OCI-LY7 (cell line): Measurements from ENCODE around the gene SNX10. TPM values are rescaled to one million over a fixed set of nuclear protein-coding genes. Genes with fewer than 3 reads are reported as not detected.

Experiments
- BruUV-seq: library from RNA; stranded (reverse); fragments of 400-500 nt; replicated peaks from 2 replicates; lab custom pipeline; 2021; lab: Mats Ljungman, UMichigan
- CTCF ChIA-PET: fragments of 300-600 bp; sonication (Branson Sonifier 250); formaldehyde crosslinking; loops from one replicate; lab custom pipeline; 2022; ENCODE audit warnings: antibody characterized with exemption; ENCODE audit not compliant: unreplicated experiment; lab: Charles Lee
- POLR2A ChIA-PET: fragments of 300-600 bp; sonication (Branson Sonifier 250); formaldehyde crosslinking; loops from one replicate; lab custom pipeline; 2022; ENCODE audit warnings: antibody characterized with exemption; lab: Charles Lee
- DNase-seq: peaks from one replicate; pipeline ENCODE4 v3.0.0-alpha.2; 2015; ENCODE audit warnings: low spot score
- H2AFZ ChIP-seq: fragments of 200-600 bp; sonication (generic), shearing (Covaris generic); 2 replicates; pipeline ENCODE4 v1.6.1; 2014; ENCODE audit warnings: mild to moderate bottlenecking, antibody characterized with exemption, low read length, moderate library complexity
- H3K27ac ChIP-seq: fragments of 200-600 bp; sonication (generic); 2 replicates; pipeline ENCODE4 v1.5.1; 2014; ENCODE audit warnings: mixed run types, low read depth, mild to moderate bottlenecking, moderate library complexity, low read length, inconsistent platforms; ENCODE audit not compliant: poor library complexity, severe bottlenecking
- H3K36me3 ChIP-seq: fragments of 200-600 bp; sonication (generic); 2 replicates; pipeline ENCODE4 v1.6.1; 2014; ENCODE audit warnings: mild to moderate bottlenecking, antibody characterized with exemption, low read length, moderate library complexity, mixed read lengths; ENCODE audit not compliant: insufficient read depth
- H3K4me1 ChIP-seq: fragments of 200-600 bp; sonication (generic); 2 replicates; pipeline ENCODE4 v1.5.1; 2014; ENCODE audit warnings: mild to moderate bottlenecking, low read length; ENCODE audit not compliant: insufficient read depth, poor library complexity, severe bottlenecking
- H3K4me2 ChIP-seq: fragments of 200-600 bp; sonication (generic); 2 replicates; pipeline ENCODE4 v1.6.1; 2014; ENCODE audit warnings: mild to moderate bottlenecking, low read length
- H3K4me3 ChIP-seq: fragments of 200-600 bp; sonication (generic); 2 replicates; pipeline ENCODE4 v1.5.1; 2014; ENCODE audit warnings: mild to moderate bottlenecking, low read depth, low read length; ENCODE audit not compliant: poor library complexity, severe bottlenecking
- H3K79me2 ChIP-seq: fragments of 200-600 bp; sonication (generic); 2 replicates; pipeline ENCODE4 v1.6.1; 2016; ENCODE audit warnings: low read depth, mild to moderate bottlenecking, low read length, moderate library complexity, mixed read lengths; ENCODE audit not compliant: insufficient read depth
- H3K9me2 ChIP-seq: fragments of 200-600 bp; sonication (generic); 2 replicates; pipeline ENCODE4 v1.6.1; 2016; ENCODE audit warnings: mild to moderate bottlenecking, low read length, mixed read lengths; ENCODE audit not compliant: insufficient read depth
- H3K9me3 ChIP-seq: fragments of 200-600 bp; sonication (generic); 2 replicates; pipeline ENCODE4 v1.6.1; 2014; ENCODE audit warnings: mild to moderate bottlenecking, mixed run types, low read length, mixed read lengths
- H4K20me1 ChIP-seq: fragments of 200-600 bp; sonication (generic); 2 replicates; pipeline ENCODE4 v1.6.1; 2014; ENCODE audit warnings: mild to moderate bottlenecking, antibody characterized with exemption, low read length, moderate library complexity, mixed read lengths; ENCODE audit not compliant: insufficient read depth
- EZH2phosphoT487 ChIP-seq: fragments of 200-600 bp; sonication (generic); IDR thresholded peaks from 2 replicates; pipeline ENCODE4 v1.6.1; 2018; ENCODE audit warnings: low read depth, borderline replicate concordance, mild to moderate bottlenecking, mixed run types, antibody characterized with exemption, low read length, moderate library complexity, mixed read lengths
- intact Hi-C: fragments of 100-400 bp; cut with micrococcal nuclease; formaldehyde crosslinking; loops from one replicate; pipeline ENCODE4 v1.10.0; 2022; ENCODE audit not compliant: unreplicated experiment
- total RNA-seq, 2 experiments: library from RNA; depleted of rRNA in 1 of 2; stranded (reverse); fragments of >200 nt in 1 of 2; shearing (Covaris generic) in 1 of 2; gene quantifications; 2 replicates each; pipeline ENCODE4 v1.2.3, GENCODE V29; 2014 to 2022
- TF ChIP-seq, protein P1 (sequence below): fragments of 200-600 bp; sonication (generic); conservative IDR thresholded peaks from 2 replicates; pipeline ENCODE4 v1.5.1; 2014; ENCODE audit warnings: mild to moderate bottlenecking, antibody characterized with exemption, low read length, moderate library complexity, mixed read lengths

SNX10 gene
- total RNA-seq, 2 experiments from 2014 or later: 14.3 to 32.9 TPM

DNA sequence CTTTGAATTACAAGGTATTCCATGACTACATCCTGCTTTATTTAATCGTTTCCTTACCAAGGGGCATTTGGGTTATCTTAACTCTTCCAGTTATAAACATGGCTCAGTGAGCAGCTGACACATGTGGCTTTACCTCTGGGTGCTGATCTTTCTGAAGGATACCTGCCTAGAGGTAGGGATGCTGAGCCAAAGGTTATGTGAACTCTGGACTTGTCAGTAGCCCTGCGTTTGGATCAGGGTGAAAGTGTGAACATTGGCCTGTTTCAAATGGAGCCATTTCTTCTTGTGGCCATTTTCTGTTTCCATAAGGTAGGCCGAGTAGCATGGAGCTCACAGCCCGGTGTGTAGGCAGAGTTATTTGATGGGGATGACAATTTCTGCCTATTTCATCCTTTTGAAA lies 29.2 kb downstream of the SNX10 start:
- Histone ChIP-seq H3K4me2 (no peak overlapping the region), H3K9me3 (no peaks in the 10 kb centered on the region), H3K4me3 (no peak overlapping the region), H3K9me2 (no peaks in the 10 kb centered on the region), H2AFZ (no peak overlapping the region), H3K79me2 (peaks cover 21% of the 10 kb centered on the region; the same call in 1 of the 2 replicates), H3K27ac (no peak overlapping the region), H4K20me1 (no peaks in the 10 kb centered on the region; the same call in 1 of the 2 replicates), H3K36me3 (peaks cover 30% of the 10 kb centered on the region), H3K4me1 (peaks cover 13% of the 10 kb centered on the region)
- BruUV-seq: no TSS peak
- CTCF ChIA-PET: no interaction called here
- no peak for DNase-seq
- POLR2A ChIA-PET: interaction anchor here (0.7 to 1.9 kb wide), 2 partner anchors 8 to 10 kb away, joined by 3 to 9 read pairs; no protein-coding TSS in a partner anchor
- TF ChIP-seq, protein P1, sequence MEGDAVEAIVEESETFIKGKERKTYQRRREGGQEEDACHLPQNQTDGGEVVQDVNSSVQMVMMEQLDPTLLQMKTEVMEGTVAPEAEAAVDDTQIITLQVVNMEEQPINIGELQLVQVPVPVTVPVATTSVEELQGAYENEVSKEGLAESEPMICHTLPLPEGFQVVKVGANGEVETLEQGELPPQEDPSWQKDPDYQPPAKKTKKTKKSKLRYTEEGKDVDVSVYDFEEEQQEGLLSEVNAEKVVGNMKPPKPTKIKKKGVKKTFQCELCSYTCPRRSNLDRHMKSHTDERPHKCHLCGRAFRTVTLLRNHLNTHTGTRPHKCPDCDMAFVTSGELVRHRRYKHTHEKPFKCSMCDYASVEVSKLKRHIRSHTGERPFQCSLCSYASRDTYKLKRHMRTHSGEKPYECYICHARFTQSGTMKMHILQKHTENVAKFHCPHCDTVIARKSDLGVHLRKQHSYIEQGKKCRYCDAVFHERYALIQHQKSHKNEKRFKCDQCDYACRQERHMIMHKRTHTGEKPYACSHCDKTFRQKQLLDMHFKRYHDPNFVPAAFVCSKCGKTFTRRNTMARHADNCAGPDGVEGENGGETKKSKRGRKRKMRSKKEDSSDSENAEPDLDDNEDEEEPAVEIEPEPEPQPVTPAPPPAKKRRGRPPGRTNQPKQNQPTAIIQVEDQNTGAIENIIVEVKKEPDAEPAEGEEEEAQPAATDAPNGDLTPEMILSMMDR: no peak
- intact Hi-C loops: no loop called here

DNA sequence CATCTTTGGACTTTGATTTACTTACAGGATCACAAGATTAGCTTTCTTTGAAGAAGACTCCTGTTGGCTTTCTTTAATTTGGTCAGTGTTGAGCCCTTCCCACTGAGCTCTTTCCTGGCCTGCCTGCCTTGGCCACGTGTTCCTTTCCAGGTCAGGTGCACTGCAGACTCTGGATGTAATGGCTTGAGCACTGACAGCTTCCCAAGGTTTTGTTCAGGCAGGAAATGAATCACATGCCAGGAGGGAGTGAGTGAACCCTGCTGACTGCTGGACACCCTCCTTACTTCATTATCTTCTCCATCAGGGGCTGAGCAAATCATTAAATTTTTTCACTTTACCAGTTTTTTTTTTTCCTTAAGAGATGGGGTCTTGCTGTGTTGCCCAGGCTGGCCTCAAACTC lies 29.8 kb downstream of the SNX10 start:
- no TSS peak for BruUV-seq
- intact Hi-C loops: no loop called here
- Histone ChIP-seq H3K4me2 (no peak overlapping the region), H3K4me3 (no peak overlapping the region), H2AFZ (no peak overlapping the region), H3K27ac (no peak overlapping the region), H3K9me3 (no peaks in the 10 kb centered on the region), H3K79me2 (peaks cover 18% of the 10 kb centered on the region; the same call in 1 of the 2 replicates), H3K4me1 (peaks cover 13% of the 10 kb centered on the region), H4K20me1 (no peaks in the 10 kb centered on the region; the same call in 1 of the 2 replicates), H3K36me3 (peaks cover 30% of the 10 kb centered on the region), H3K9me2 (no peaks in the 10 kb centered on the region)
- TF ChIP-seq, protein P1: no peak
- no peak for TF ChIP-seq EZH2phosphoT487
- ChIA-PET CTCF (no interaction called here), POLR2A (interaction anchor here (0.7 to 1.9 kb wide), 2 partner anchors 8 to 9 kb away, joined by 3 to 9 read pairs; no protein-coding TSS in a partner anchor)
- DNase-seq: no peak

- no peak overlapping the region for H3K27ac ChIP-seq
- no peak overlapping the region for H2AFZ ChIP-seq
- ChIA-PET POLR2A (no interaction called here), CTCF (no interaction called here)
- intact Hi-C loops: no loop called here
- DNase-seq: no peak
- peaks cover 13% of the 10 kb centered on the region; the same call in 1 of the 2 replicates for H3K79me2 ChIP-seq
- no TSS peak for BruUV-seq
- no peak overlapping the region for H3K4me2 ChIP-seq
- H3K9me3 ChIP-seq: no peaks in the 10 kb centered on the region
- H3K9me2 ChIP-seq: no peaks in the 10 kb centered on the region
- H3K4me3 ChIP-seq: no peak overlapping the region
- H3K4me1 ChIP-seq: peaks cover 25% of the 10 kb centered on the region
- H4K20me1 ChIP-seq: no peaks in the 10 kb centered on the region
- TF ChIP-seq, protein P1: no peak
- no peak for TF ChIP-seq EZH2phosphoT487
- peaks cover 22% of the 10 kb centered on the region for H3K36me3 ChIP-seq
Observed at GRCh38 chr7:26326211-26326610, 34.5 kb downstream of the SNX10 start.
